Endothelial cell of hepatic sinusoid (primary cell): ENCODE results near the gene DIPK1B.

Experiments used
- in situ Hi-C: cut with HindIII; loops from 2 replicates; pipeline ENCODE4 v1.10.0; 2017; ENCODE audit warnings: low sequenced_read_pairs

DIPK1B gene

DNA sequence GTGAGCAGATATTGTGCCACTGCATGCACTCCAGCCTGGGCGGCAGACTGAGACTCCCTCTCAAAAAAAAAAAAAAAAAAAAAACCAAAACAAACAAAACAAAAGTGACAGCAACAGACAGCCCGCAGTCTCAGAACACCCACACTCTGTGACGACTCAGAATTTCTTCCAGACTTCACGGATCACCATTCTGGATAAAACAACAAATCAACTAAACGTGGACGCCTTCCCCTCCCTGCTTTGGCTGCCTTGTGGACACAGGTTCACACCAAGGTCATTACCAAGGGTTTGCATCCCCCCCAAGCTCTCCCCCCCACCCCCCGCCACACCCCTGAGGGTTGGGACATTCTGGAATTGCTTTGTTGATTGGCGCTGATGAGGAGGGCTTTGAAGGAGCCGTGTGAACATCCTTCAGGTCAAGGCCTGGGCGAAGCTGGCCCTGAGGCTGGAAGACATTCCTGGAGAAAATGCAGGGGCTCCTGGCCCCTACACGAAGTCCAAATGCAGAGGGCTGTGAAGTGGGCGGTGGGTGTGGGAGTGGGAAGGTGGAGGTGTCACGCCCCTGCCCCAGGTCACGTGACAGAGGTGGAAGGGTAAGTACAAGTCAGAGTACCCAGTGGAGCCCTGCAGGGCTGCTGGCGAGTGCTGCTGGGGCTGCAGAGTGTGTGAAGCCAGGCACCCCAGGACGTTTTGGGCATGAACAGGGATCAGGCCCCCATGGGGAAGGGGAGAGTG, 20.2 kb downstream of the DIPK1B start:
- in situ Hi-C loops = no loop called here

GRCh38 chr9:136733611-136734010, 21.2 kb downstream of the DIPK1B start:
- in situ Hi-C loops = no loop called here

GRCh38 chr9:136734837-136735496, 22.6 kb downstream of the DIPK1B start:
- in situ Hi-C loops = no loop called here

GRCh38 chr9:136735812-136736480, 23.6 kb downstream of the DIPK1B start:
- in situ Hi-C loops = no loop called here

GRCh38 chr9:136738960-136739359, 26.6 kb downstream of the DIPK1B start:
- in situ Hi-C loops = no loop called here

- in situ Hi-C loops = no loop called here
Observed at GRCh38 chr9:136739509-136739908, 27.1 kb downstream of the DIPK1B start.

GRCh38 chr9:136740069-136740468, 27.7 kb downstream of the DIPK1B start:
- in situ Hi-C loops = no loop called here

DNA sequence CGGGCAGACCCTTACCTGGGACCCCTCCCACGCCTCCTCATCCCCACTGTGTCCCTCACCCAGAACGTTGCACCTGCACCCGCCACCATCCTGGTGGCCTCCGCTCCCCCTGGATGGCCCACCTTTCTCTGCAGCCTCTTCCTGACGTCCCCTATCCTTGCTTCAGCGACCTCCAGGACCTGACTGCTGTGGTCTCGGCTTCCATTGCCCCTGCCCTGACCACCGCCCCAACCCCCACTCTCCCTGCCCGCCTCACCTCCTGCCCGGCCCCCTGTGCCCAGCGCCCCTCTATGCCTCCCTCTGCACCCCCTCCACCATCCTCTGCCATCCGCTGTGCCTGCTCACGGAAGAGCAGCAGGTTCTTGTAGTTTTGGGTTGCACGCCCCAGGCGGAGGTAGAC, 28.1 kb downstream of the DIPK1B start:
- in situ Hi-C loops = no loop called here

- in situ Hi-C loops = no loop called here
Observed at GRCh38 chr9:136740971-136741882, 28.9 kb downstream of the DIPK1B start.

DNA sequence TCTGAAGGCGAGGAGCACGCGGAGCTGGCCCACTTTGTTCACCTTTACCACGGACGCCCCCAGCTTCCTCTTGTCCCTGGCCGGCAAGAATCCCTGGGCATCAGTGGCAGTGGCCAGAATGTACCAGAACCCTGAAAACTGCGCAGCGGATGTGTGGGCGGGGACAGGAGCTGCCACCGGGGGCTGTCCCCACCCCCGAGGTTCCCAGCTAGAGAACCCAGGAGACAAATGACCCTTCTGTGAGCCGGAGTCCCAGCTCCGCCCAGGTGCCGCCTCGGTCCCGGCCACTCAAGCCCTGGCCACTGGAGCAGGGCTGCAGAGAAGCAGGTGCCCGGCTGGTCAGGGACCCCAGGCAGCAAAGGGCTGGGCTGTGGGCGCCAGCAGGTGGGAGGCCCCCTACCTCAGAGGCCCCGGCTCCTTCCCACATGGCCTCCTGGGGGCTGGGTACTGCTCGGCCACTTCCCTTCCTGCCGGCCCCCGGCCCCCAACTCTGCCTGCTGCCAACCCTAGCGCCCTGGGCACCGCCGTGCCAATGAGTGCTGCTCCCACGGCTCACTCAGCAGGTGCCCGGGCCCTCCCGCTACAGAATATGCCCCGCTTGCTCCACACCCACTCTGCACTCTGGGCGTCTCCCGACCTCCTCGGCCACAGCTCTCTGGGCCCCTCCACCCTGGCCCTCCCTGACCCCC, 29.7 kb downstream of the DIPK1B start:
- in situ Hi-C loops = no loop called here

GRCh38 chr9:136742591-136743391, 30.4 kb downstream of the DIPK1B start, which contains the start of gene LCN10:
TSS of gene LCN10 (minus strand) at chr9:136742940. CDS start at chr9:136742903, 37 bp downstream.
- in situ Hi-C loops = no loop called here

DNA sequence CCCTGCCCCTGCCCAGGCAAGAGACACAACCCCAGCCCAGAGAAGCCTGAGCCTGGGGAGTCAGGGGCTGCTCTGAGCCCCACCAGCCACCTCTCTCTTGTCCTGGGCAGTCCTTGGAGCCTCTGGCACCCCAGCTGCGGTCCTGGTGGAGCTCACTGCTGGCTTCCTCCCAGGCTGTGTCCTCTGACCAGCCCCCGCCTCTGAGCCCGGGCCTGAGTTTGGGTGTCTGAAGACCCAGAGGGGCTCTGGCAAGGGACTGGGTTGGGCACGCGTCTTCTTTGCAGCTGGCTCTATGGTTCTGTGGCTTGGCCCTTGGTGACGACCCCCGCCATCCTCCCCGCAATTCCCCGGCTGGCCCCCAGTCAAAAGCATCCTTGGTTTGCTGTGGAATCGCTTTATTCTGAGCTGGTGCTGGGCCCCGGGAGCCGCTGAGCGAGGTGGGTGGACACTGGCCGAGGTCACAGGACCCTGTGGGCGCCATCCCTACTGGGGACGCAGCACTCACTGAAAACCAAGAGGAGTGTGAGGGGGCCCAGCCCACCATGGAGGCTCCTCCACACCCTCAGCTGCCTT, 31.4 kb downstream of the DIPK1B start:
- in situ Hi-C loops = no loop called here

GRCh38 chr9:136744773-136745172, 32.4 kb downstream of the DIPK1B start:
- in situ Hi-C loops = no loop called here

DNA sequence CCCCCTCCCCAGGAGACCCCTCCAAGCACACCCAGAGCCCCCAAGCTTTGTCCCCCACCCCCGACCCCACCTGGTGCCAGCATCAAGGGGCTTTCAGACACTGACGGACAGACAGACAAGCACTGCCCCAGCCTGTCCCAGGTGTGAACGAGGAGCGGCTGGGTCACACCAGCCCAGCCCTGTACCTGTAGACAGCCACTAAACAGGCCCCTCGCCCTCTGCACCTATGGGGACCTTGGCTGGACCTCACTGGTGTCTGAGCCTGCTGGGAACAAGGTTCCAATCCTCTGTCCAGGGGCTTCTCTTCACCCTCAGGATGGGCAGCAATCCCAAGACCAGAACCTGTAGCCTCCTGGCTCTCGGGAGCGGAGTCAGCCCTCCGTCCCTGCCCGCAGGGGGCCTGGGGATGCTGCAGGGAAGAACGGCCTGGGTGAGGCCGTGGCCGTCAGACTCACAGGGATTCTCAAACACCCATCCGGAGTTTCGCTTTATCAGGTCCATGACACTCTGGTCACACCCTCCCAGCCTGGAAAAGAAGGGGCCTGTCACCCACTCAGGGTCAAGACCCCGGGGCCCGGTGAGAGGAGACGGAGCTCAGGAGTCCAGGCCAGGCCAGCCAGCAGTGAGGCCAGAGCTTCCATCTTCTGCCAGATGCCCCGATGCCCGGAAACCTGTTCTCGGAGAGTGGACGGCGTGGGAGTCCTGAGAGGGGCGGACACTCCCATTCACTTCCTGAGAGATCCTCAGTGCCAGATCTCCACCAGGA, 33.2 kb downstream of the DIPK1B start:
- in situ Hi-C loops = no loop called here

- in situ Hi-C loops = no loop called here
Observed at GRCh38 chr9:136746155-136746490, 33.8 kb downstream of the DIPK1B start.

DNA sequence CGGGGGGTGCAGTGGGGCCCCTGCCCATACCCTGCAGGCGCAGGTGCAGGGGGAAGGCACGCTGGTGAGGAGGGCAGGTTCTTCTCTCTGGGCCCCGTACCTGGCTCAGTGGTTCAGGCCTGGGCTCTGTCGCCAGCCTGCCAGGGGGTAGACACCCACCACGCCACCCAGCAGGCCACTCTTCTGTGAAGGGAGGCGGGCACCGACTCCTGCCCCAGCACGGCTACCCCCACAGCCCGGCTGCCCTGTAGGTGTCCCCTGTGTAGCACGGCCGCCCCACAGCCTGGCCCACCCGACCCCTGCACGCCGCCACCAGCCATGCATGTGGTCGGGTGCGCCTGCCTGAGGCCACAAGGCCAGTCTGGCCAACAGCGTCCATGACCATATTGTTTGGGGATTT, 34.2 kb downstream of the DIPK1B start:
- in situ Hi-C loops = no loop called here

- in situ Hi-C loops = no loop called here
Observed at GRCh38 chr9:136747161-136748060, 35.0 kb downstream of the DIPK1B start.

DNA sequence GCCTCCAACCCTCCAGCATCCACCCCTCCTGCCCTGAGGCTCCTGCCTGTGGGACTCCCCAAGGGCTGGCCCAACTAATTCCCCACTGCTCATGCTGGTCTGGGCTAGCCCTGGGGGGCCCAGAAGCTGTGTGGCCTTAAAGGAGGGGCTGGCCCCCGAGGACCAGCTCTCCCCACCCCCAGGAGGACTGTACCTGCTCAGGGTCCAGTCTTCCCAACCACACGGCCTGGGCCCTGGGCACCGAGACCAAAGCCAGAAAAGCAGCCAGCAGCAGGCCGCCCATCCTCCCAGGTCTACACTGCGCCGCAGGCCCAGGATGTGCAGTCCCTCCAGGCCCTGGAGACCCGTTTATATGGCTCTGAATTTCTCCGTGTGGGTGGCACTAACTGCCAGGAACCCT, 35.8 kb downstream of the DIPK1B start, which contains the start of gene LCN6:
Gene LCN6 (minus strand): TSS at position 325 of the 400 bp plus-strand sequence. CDS start 42 bp downstream, at position 283.
- in situ Hi-C loops = no loop called here
